B cell (primary cell): ENCODE measurements around the gene BMPER.

Experiments used
- EZH2 ChIP-seq: IDR thresholded peaks from 2 replicates; pipeline ENCODE4 v1.6.1; 2012; ENCODE audit warnings: borderline replicate concordance, low read depth, mild to moderate bottlenecking, moderate library complexity, low read length; ENCODE audit not compliant: insufficient read depth, poor library complexity, severe bottlenecking
- TF ChIP-seq, protein P1 (sequence below): fragments of 200-600 bp; IDR thresholded peaks from one replicate; pipeline ENCODE4 v1.8.0; 2022; ENCODE audit warnings: antibody characterized with exemption, mild to moderate bottlenecking

DNA sequence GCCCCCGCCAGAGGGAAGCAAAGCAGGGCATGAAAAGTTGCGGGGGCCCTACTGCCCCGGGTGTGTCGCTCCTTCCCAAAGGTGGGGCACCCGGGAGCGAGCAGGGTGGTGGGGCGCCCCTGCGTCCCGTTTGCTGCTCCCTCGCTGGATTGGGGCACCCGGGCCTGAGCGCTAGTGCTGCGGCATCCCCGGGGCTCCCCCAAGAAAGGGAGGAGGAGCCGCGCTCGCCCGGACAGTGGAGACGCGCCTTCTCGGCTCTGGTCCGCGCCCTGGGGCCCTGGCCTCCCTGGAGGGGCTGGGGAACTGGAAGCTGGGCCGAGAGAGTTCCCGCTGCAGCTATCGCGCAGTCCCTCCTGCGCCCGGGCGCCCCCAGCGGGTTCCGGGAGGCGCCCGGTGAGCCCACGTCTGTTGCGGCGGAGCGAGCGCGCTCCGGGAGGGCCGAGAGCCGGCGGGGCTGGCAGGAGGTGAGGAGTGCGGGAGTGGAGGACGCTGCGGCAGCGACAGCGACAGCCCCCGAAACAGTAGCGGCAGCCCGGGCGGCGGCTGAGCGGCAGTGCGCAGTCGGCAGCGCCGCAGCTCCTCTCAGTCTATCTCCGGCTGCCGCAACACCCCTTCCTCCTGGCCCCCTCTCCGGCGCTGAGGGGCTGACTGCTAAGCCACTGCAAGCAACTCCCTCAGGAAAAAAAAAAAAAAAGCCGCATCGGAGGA is 504 bp upstream of the BMPER start:
- TF ChIP-seq, protein P1, sequence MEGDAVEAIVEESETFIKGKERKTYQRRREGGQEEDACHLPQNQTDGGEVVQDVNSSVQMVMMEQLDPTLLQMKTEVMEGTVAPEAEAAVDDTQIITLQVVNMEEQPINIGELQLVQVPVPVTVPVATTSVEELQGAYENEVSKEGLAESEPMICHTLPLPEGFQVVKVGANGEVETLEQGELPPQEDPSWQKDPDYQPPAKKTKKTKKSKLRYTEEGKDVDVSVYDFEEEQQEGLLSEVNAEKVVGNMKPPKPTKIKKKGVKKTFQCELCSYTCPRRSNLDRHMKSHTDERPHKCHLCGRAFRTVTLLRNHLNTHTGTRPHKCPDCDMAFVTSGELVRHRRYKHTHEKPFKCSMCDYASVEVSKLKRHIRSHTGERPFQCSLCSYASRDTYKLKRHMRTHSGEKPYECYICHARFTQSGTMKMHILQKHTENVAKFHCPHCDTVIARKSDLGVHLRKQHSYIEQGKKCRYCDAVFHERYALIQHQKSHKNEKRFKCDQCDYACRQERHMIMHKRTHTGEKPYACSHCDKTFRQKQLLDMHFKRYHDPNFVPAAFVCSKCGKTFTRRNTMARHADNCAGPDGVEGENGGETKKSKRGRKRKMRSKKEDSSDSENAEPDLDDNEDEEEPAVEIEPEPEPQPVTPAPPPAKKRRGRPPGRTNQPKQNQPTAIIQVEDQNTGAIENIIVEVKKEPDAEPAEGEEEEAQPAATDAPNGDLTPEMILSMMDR: no peak
- no peak for TF ChIP-seq EZH2
